HepG2 (cell line): ENCODE data around the gene SLC5A5. TPM values are rescaled to one million over a fixed set of nuclear protein-coding genes. Genes with fewer than 3 reads are reported as not detected.

ENCODE experiments used
- ESRRA ChIP-seq: sonication (generic); formaldehyde crosslinking; IDR thresholded peaks from 2 replicates; pipeline ENCODE4 v1.5.1; 2020; ENCODE audit warnings: mild to moderate bottlenecking, low read depth, missing genetic modification reagents
- HOXA3 ChIP-seq: sonication (generic); formaldehyde crosslinking; IDR thresholded peaks from 2 replicates; pipeline ENCODE4 v1.5.0; 2020; ENCODE audit warnings: missing genetic modification reagents
- MAX ChIP-seq: IDR thresholded peaks from 2 replicates; pipeline ENCODE4 v1.6.1; 2012; ENCODE audit warnings: inconsistent platforms
- MXD3 ChIP-seq: IDR thresholded peaks from 2 replicates; pipeline ENCODE4 v1.6.1; 2016; ENCODE audit warnings: mild to moderate bottlenecking, missing biosample characterization, missing genetic modification reagents
- RBM22 ChIP-seq: fragments of 200-400 bp; formaldehyde crosslinking; optimal IDR thresholded peaks from 2 replicates; pipeline ENCODE3; 2017; ENCODE audit warnings: mild to moderate bottlenecking, low read length, moderate library complexity
- RFX3 ChIP-seq: IDR thresholded peaks from 2 replicates; pipeline ENCODE4 v1.6.1; 2016; ENCODE audit warnings: missing biosample characterization, missing genetic modification reagents
- SIN3B ChIP-seq: fragments of 150-350 bp; IDR thresholded peaks from 2 replicates; pipeline ENCODE4 v1.6.1; 2014; ENCODE audit warnings: low read length
- SYNCRIP ChIP-seq: fragments of 200-400 bp; formaldehyde crosslinking; IDR thresholded peaks from 2 replicates; pipeline ENCODE4 v1.6.1; 2018; ENCODE audit warnings: mild to moderate bottlenecking, low read depth, low read length; ENCODE audit not compliant: insufficient read depth
- ZBTB42 ChIP-seq: sonication (generic); formaldehyde crosslinking; IDR thresholded peaks from 2 replicates; pipeline ENCODE4 v1.5.0; 2020; ENCODE audit warnings: mild to moderate bottlenecking, missing genetic modification reagents
- ZNF10 ChIP-seq: sonication (generic); formaldehyde crosslinking; IDR thresholded peaks from 2 replicates; pipeline ENCODE4 v1.4.0; 2020; ENCODE audit warnings: mild to moderate bottlenecking, low read depth, missing genetic modification reagents, borderline replicate concordance
- ZNF207 ChIP-seq: fragments of 450-650 bp; IDR thresholded peaks from 2 replicates; pipeline ENCODE4 v1.6.1; 2016; ENCODE audit warnings: antibody characterized with exemption, borderline replicate concordance
- ZNF382 ChIP-seq: sonication (generic); formaldehyde crosslinking; IDR thresholded peaks from 2 replicates; pipeline ENCODE4 v1.5.0; 2020; ENCODE audit warnings: missing genetic modification reagents, mild to moderate bottlenecking, borderline replicate concordance
- ZNF574 ChIP-seq: sonication (generic); formaldehyde crosslinking; IDR thresholded peaks from 2 replicates; pipeline ENCODE4 v1.4.0; 2020; ENCODE audit warnings: missing genetic modification reagents
- ZNF772 ChIP-seq: sonication (generic); formaldehyde crosslinking; IDR thresholded peaks from 2 replicates; pipeline ENCODE4 v1.5.0; 2020; ENCODE audit warnings: mild to moderate bottlenecking, missing genetic modification reagents
- ZNF83 ChIP-seq: sonication (generic); formaldehyde crosslinking; IDR thresholded peaks from 2 replicates; pipeline ENCODE4 v1.4.0; 2020; ENCODE audit warnings: missing genetic modification reagents, mild to moderate bottlenecking, borderline replicate concordance
- polyA plus RNA-seq, 8 experiments: library from polyadenylated mRNA; depleted of rRNA in 3 of 8; stranded (reverse) in 7 of 8; unstranded in 1 of 8; fragments of >200 nt; fragmentation: Illumina TruSeq in 4 of 8; extraction: Trizol in 4 of 8; gene quantifications; 2 replicates each; pipeline versions ENCODE4 v1.2.1 to v1.2.3, GENCODE V29; 2011 to 2016; ENCODE audit warnings: low read depth in 4 of 8, missing spikeins in 1 of 8, mixed read lengths in 1 of 8; ENCODE audit not compliant: insufficient read depth in 1 of 8
- total RNA-seq, 5 experiments: library from RNA; depleted of rRNA; stranded (reverse); fragments of >200 nt; fragmentation: Illumina TruSeq; extraction: Trizol; gene quantifications; 2 replicates each; pipeline ENCODE4 v1.2.3, GENCODE V29; 2016; ENCODE audit warnings: low read depth in 1 of 5
- TF ChIP-seq, protein P1 (sequence below): sonication (generic); formaldehyde crosslinking; IDR thresholded peaks from 2 replicates; pipeline ENCODE4 v1.8.0; 2022; ENCODE audit warnings: missing genetic modification reagents, mild to moderate bottlenecking, moderate library complexity, borderline replicate concordance
- TF ChIP-seq, protein P2 (sequence below): sonication (generic); formaldehyde crosslinking; IDR thresholded peaks from 2 replicates; pipeline ENCODE4 v1.5.1; 2020; ENCODE audit warnings: mild to moderate bottlenecking, missing genetic modification reagents, moderate library complexity
- TF ChIP-seq, protein P3 (sequence below): sonication (generic); formaldehyde crosslinking; IDR thresholded peaks from 2 replicates; pipeline ENCODE4 v1.5.0; 2020; ENCODE audit warnings: missing genetic modification reagents
- TF ChIP-seq, protein P4 (sequence below): sonication (generic); formaldehyde crosslinking; IDR thresholded peaks from 2 replicates; pipeline ENCODE4 v1.4.0; 2020; ENCODE audit warnings: missing genetic modification reagents

The SLC5A5 gene
- total and polyA plus RNA-seq, 2 of the 13 experiments (the other 11 are each of a cell fraction or from before 2014, with no cell fraction given), result not detected

DNA sequence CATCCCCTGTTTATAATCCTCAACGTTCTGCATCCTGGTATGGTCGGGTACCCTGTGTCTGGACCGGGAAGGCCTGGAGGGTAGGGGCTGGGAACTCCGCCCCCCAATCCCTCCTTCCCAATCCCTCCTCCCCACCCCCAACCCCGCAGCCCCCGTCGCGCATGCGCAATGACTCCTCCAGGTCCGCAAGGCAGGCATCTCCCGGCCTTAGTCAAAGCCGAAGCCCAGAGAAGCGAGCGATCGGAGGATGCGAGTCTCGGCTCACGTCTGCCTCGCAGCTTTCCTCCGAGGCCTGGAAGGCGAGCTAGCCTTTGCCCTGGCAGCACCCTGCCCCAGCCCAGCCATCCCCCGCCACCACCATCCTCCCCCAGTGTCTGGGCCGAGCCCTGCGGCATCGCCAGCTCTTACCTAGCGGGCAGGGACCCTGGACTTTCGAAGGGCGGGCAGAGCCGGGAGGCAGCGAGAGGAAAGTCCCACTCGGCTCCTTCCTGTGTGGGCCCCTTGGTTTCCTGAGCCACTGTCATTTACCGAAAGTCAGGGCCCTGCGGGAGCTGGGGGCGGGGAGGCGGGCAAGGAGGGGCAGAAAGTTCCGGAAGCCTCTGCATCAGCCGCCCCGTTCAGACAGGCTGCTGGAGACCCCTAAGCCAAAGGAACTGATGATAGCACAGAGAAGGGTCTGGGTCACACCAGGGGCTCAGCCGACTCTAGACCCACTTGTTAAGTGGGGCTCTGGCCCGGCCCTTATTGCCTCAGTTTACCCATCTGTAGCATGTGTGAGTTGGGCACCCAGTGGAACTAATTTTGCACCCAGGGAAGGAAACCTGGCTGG lies 24.0 kb upstream of the SLC5A5 start, which contains the start of gene JAK3 (continued):
- TF ChIP-seq, protein P1, sequence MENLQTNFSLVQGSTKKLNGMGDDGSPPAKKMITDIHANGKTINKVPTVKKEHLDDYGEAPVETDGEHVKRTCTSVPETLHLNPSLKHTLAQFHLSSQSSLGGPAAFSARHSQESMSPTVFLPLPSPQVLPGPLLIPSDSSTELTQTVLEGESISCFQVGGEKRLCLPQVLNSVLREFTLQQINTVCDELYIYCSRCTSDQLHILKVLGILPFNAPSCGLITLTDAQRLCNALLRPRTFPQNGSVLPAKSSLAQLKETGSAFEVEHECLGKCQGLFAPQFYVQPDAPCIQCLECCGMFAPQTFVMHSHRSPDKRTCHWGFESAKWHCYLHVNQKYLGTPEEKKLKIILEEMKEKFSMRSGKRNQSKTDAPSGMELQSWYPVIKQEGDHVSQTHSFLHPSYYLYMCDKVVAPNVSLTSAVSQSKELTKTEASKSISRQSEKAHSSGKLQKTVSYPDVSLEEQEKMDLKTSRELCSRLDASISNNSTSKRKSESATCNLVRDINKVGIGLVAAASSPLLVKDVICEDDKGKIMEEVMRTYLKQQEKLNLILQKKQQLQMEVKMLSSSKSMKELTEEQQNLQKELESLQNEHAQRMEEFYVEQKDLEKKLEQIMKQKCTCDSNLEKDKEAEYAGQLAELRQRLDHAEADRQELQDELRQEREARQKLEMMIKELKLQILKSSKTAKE (CRISPR knock-in tag), result 0 out of 2 replicates have a peak, but pooled peaks have one; percentile 27
- TF ChIP-seq ZNF574 (CRISPR knock-in tag) (no peak), SYNCRIP (no peak), RBM22 (no peak), ZNF83 (CRISPR knock-in tag) (no peak), ZNF382 (CRISPR knock-in tag) (no peak), MXD3 (CRISPR knock-in tag) (no peak), MAX (peak; percentile 81), ZBTB42 (no peak), SIN3B (no peak), HOXA3 (0 out of 2 replicates have a peak, but pooled peaks have one; percentile 36), RFX3 (CRISPR knock-in tag) (no peak), ESRRA (CRISPR knock-in tag) (no peak), ZNF207 (no peak), ZNF772 (no peak), ZNF10 (CRISPR knock-in tag) (no peak)
- TF ChIP-seq, protein P2, sequence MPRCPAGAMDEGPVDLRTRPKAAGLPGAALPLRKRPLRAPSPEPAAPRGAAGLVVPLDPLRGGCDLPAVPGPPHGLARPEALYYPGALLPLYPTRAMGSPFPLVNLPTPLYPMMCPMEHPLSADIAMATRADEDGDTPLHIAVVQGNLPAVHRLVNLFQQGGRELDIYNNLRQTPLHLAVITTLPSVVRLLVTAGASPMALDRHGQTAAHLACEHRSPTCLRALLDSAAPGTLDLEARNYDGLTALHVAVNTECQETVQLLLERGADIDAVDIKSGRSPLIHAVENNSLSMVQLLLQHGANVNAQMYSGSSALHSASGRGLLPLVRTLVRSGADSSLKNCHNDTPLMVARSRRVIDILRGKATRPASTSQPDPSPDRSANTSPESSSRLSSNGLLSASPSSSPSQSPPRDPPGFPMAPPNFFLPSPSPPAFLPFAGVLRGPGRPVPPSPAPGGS, result no peak
- TF ChIP-seq, protein P3, sequence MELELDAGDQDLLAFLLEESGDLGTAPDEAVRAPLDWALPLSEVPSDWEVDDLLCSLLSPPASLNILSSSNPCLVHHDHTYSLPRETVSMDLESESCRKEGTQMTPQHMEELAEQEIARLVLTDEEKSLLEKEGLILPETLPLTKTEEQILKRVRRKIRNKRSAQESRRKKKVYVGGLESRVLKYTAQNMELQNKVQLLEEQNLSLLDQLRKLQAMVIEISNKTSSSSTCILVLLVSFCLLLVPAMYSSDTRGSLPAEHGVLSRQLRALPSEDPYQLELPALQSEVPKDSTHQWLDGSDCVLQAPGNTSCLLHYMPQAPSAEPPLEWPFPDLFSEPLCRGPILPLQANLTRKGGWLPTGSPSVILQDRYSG, result no peak
- TF ChIP-seq, protein P4, sequence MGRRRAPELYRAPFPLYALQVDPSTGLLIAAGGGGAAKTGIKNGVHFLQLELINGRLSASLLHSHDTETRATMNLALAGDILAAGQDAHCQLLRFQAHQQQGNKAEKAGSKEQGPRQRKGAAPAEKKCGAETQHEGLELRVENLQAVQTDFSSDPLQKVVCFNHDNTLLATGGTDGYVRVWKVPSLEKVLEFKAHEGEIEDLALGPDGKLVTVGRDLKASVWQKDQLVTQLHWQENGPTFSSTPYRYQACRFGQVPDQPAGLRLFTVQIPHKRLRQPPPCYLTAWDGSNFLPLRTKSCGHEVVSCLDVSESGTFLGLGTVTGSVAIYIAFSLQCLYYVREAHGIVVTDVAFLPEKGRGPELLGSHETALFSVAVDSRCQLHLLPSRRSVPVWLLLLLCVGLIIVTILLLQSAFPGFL, result no peak
